WTC11 (cell line): ENCODE results near the gene FAM149B1.

Experiments used
- ATF6 ChIP-seq: sonication (generic); formaldehyde crosslinking; IDR thresholded peaks from 2 replicates; pipeline ENCODE4 v1.8.1; 2023; ENCODE audit warnings: mild to moderate bottlenecking, missing genetic modification reagents
- ETV6 ChIP-seq: sonication (generic); formaldehyde crosslinking; IDR thresholded peaks from 2 replicates; pipeline ENCODE4 v1.8.1; 2022; ENCODE audit warnings: mild to moderate bottlenecking, missing genetic modification reagents
- SOX15 ChIP-seq: fragments of 250-450 bp; sonication (Bioruptor Pico); IDR thresholded peaks from 2 replicates; pipeline ENCODE4 v1.9.0; 2021; ENCODE audit warnings: mild to moderate bottlenecking
- ZBTB43 ChIP-seq: sonication (generic); formaldehyde crosslinking; IDR thresholded peaks from 2 replicates; pipeline ENCODE4 v1.8.1; 2023; ENCODE audit warnings: mild to moderate bottlenecking, missing genetic modification reagents
- TF ChIP-seq, protein P1 (sequence below): fragments of 200-600 bp; IDR thresholded peaks from 2 replicates; pipeline ENCODE4 v1.8.0; 2022; ENCODE audit warnings: antibody characterized with exemption
- TF ChIP-seq, protein P2 (sequence below): sonication (generic); formaldehyde crosslinking; conservative IDR thresholded peaks from 2 replicates; pipeline ENCODE4 v1.8.1; 2022; ENCODE audit warnings: mild to moderate bottlenecking, missing genetic modification reagents

DNA sequence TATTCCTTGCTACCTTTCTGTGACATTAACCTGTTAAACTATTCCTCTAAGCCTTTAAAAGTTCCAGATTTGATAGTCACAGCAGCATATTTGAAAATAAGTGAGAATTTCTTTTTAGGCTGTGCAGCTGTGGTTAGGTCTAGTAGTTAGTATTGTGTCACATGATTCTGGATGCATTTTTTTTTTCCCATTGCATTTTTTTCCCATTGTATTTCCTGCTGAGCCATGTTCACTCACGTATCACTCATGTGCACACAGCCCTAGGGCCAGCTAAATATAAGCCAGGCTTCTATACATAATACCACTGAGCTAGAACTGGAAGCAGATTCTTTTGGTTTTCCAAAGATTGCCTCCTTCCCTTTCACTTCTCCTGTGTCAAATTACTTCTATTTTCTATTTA is 41.8 kb downstream of the FAM149B1 start:
- TF ChIP-seq ZBTB43 (CRISPR knock-in tag) (no peak), ETV6 (CRISPR knock-in tag) (no peak), ATF6 (no peak), SOX15 (no peak)
- TF ChIP-seq, protein P1, sequence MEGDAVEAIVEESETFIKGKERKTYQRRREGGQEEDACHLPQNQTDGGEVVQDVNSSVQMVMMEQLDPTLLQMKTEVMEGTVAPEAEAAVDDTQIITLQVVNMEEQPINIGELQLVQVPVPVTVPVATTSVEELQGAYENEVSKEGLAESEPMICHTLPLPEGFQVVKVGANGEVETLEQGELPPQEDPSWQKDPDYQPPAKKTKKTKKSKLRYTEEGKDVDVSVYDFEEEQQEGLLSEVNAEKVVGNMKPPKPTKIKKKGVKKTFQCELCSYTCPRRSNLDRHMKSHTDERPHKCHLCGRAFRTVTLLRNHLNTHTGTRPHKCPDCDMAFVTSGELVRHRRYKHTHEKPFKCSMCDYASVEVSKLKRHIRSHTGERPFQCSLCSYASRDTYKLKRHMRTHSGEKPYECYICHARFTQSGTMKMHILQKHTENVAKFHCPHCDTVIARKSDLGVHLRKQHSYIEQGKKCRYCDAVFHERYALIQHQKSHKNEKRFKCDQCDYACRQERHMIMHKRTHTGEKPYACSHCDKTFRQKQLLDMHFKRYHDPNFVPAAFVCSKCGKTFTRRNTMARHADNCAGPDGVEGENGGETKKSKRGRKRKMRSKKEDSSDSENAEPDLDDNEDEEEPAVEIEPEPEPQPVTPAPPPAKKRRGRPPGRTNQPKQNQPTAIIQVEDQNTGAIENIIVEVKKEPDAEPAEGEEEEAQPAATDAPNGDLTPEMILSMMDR = no peak
- TF ChIP-seq, protein P2, sequence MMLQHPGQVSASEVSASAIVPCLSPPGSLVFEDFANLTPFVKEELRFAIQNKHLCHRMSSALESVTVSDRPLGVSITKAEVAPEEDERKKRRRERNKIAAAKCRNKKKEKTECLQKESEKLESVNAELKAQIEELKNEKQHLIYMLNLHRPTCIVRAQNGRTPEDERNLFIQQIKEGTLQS (CRISPR knock-in tag) = no peak
